Measurements from ENCODE around the gene KAT2B. TPM values are rescaled to one million over a fixed set of nuclear protein-coding genes. Genes with fewer than 3 reads are reported as not detected.

KAT2B gene
- total RNA-seq, 1 experiment from 2014 or later, result 4.6 TPM

DNA sequence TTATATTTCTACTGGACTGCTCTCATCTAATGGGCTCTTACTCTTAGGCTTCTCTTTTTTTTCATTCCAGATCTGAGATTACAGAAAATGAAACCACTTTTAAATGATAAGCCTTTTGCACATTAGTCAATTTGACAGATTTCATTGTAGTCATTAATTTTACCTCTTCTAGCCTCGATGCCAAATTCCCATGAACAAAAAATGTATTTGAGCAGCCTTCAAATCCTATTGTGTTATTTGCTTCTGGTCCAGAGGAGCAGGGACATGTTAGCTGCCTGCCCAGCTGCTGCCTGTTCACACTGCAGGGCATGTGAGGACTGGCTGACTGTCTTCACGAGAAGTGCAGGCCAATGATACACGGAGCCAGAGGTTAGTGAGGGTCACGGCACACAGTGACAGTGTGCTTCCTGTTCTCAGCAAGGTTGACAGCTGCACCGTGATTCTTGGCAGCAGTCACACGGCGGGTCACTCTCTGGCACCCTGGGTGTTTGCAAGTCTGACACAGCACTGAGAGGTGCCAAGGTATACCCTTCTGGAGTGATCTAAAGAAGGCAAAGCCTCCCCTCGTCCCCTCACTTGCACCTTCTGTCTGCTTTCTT lies 40.8 kb downstream of the KAT2B start:
- intact Hi-C loops (cut with micrococcal nuclease; ENCODE audit: unreplicated experiment), result no loop called here
- ChIA-PET POLR2A (ENCODE audit: low non-redundant PET) (no interaction called here), CTCF (no interaction called here)
- Histone ChIP-seq H3K4me1 (ENCODE audit: insufficient read depth, low read length, poor library complexity, severe bottlenecking) (no peaks in the 10 kb centered on the region), H3K27me3 (replicated peaks; ENCODE audit: insufficient read depth, low read depth, low read length, poor library complexity) (no peaks in the 10 kb centered on the region), H3K4me3 (ENCODE audit: low read depth, low read length, poor library complexity, severe bottlenecking) (no peak overlapping the region), H3K36me3 (ENCODE audit: insufficient read depth, low read length, poor library complexity, severe bottlenecking) (no peaks in the 10 kb centered on the region), H3K9me3 (ENCODE audit: low read depth, low read length, poor library complexity, severe bottlenecking) (no peaks in the 10 kb centered on the region), H3K27ac (ENCODE audit: low read depth, low read length, poor library complexity, severe bottlenecking) (no peak overlapping the region)
- no peak for DNase-seq (ENCODE audit: low spot score)
- BruUV-seq (replicated peaks), result no TSS peak
- no peak for TF ChIP-seq EZH2 (IDR thresholded peaks at IDR 0.05; ENCODE audit: borderline replicate concordance, low read depth, low read length, poor library complexity, severe bottlenecking)
- no peak for TF ChIP-seq CTCF (conservative IDR thresholded peaks at IDR 0.05; ENCODE audit: low read depth, low read length)

DNA sequence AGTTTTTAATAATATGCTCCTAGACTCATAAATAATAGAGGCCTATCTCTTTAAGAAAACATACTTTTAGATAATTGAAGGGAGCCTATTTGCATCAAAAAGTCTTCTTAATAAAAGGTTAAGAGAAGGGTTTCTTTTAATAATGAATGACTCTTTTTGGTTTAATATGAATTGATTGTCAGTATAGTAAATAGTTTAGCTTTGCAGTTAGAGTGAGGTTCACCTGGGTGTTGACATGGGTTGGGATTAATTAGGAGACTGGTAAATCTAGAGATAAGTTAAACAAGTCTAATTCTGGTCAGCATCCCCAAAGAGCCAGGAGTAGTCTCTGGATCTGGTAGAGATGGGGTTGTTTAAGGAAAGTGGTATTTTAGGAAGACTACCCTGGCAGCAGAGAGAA lies 43.0 kb downstream of the KAT2B start:
- no TSS peak for BruUV-seq (replicated peaks)
- TF ChIP-seq CTCF (conservative IDR thresholded peaks at IDR 0.05; ENCODE audit: low read depth, low read length) (no peak), EZH2 (IDR thresholded peaks at IDR 0.05; ENCODE audit: borderline replicate concordance, low read depth, low read length, poor library complexity, severe bottlenecking) (no peak)
- Histone ChIP-seq H3K9me3 (ENCODE audit: low read depth, low read length, poor library complexity, severe bottlenecking) (no peaks in the 10 kb centered on the region), H3K36me3 (ENCODE audit: insufficient read depth, low read length, poor library complexity, severe bottlenecking) (no peaks in the 10 kb centered on the region), H3K27me3 (replicated peaks; ENCODE audit: insufficient read depth, low read depth, low read length, poor library complexity) (no peaks in the 10 kb centered on the region), H3K4me3 (ENCODE audit: low read depth, low read length, poor library complexity, severe bottlenecking) (no peak overlapping the region), H3K4me1 (ENCODE audit: insufficient read depth, low read length, poor library complexity, severe bottlenecking) (no peaks in the 10 kb centered on the region), H3K27ac (ENCODE audit: low read depth, low read length, poor library complexity, severe bottlenecking) (no peak overlapping the region)
- intact Hi-C loops (cut with micrococcal nuclease; ENCODE audit: unreplicated experiment), result no loop called here
- ChIA-PET CTCF (no interaction called here), POLR2A (ENCODE audit: low non-redundant PET) (no interaction called here)
- DNase-seq (ENCODE audit: low spot score), result no peak

- ChIA-PET POLR2A (ENCODE audit: low non-redundant PET) (no interaction called here), CTCF (no interaction called here)
- TF ChIP-seq EZH2 (IDR thresholded peaks at IDR 0.05; ENCODE audit: borderline replicate concordance, low read depth, low read length, poor library complexity, severe bottlenecking), result no peak
- no peak for TF ChIP-seq CTCF (conservative IDR thresholded peaks at IDR 0.05; ENCODE audit: low read depth, low read length)
- no peak overlapping the region for H3K27ac ChIP-seq (ENCODE audit: low read depth, low read length, poor library complexity, severe bottlenecking)
- H3K4me1 ChIP-seq (ENCODE audit: insufficient read depth, low read length, poor library complexity, severe bottlenecking), result no peaks in the 10 kb centered on the region
- no peak for DNase-seq (ENCODE audit: low spot score)
- no peaks in the 10 kb centered on the region for H3K9me3 ChIP-seq (ENCODE audit: low read depth, low read length, poor library complexity, severe bottlenecking)
- H3K4me3 ChIP-seq (ENCODE audit: low read depth, low read length, poor library complexity, severe bottlenecking), result no peak overlapping the region
- no peaks in the 10 kb centered on the region for H3K27me3 ChIP-seq (replicated peaks; ENCODE audit: insufficient read depth, low read depth, low read length, poor library complexity)
- no peaks in the 10 kb centered on the region for H3K36me3 ChIP-seq (ENCODE audit: insufficient read depth, low read length, poor library complexity, severe bottlenecking)
- BruUV-seq (replicated peaks), result no TSS peak
- intact Hi-C loops (cut with micrococcal nuclease; ENCODE audit: unreplicated experiment), result no loop called here
These were observed 43.7 kb downstream of the KAT2B start for GRCh38 chr3:20083953-20084352.
